Glutamatergic neuron (in vitro differentiated cells): ENCODE measurements around the gene IL21R. TPM values are rescaled to one million over a fixed set of nuclear protein-coding genes. Genes with fewer than 3 reads are reported as not detected.

Source experiments
- DNase-seq: peaks from one replicate; pipeline ENCODE4 v3.0.0; 2022
- H3K27ac Mint-ChIP-seq: one replicate; pipeline ENCODE4 v1.8.0; 2020; ENCODE audit warnings: mild to moderate bottlenecking, mixed read lengths, inconsistent platforms; ENCODE audit not compliant: unreplicated experiment
- H3K27me3 Mint-ChIP-seq: one replicate; pipeline ENCODE4 v1.8.0; 2020; ENCODE audit warnings: mild to moderate bottlenecking, moderate library complexity, mixed read lengths, inconsistent platforms; ENCODE audit not compliant: unreplicated experiment
- H3K36me3 Mint-ChIP-seq: one replicate; pipeline ENCODE4 v1.8.0; 2020; ENCODE audit warnings: mild to moderate bottlenecking, mixed read lengths, inconsistent platforms; ENCODE audit not compliant: unreplicated experiment
- H3K4me1 Mint-ChIP-seq: one replicate; pipeline ENCODE4 v1.8.0; 2020; ENCODE audit warnings: mild to moderate bottlenecking, low read depth, mixed read lengths, inconsistent platforms; ENCODE audit not compliant: unreplicated experiment
- H3K4me3 Mint-ChIP-seq: one replicate; pipeline ENCODE4 v1.8.0; 2020; ENCODE audit warnings: mild to moderate bottlenecking, mixed read lengths, inconsistent platforms; ENCODE audit not compliant: unreplicated experiment
- H3K9me3 Mint-ChIP-seq: one replicate; pipeline ENCODE4 v1.8.0; 2020; ENCODE audit warnings: mild to moderate bottlenecking, moderate library complexity, mixed read lengths, inconsistent platforms; ENCODE audit not compliant: unreplicated experiment
- total RNA-seq: library from RNA; stranded (reverse); fragmentation: NEBNext Ultra II Directional; extraction: Animal tissue kit (Norgen Biotek cat#: 25700); gene quantifications from one replicate; pipeline ENCODE4 v1.2.1, GENCODE V29; 2021; ENCODE audit not compliant: unreplicated experiment
- TF ChIP-seq, protein P1 (sequence below): fragments of 200-600 bp; sonication (generic); IDR thresholded peaks from one replicate; pipeline ENCODE4 v1.5.0; 2021; ENCODE audit not compliant: partially characterized antibody, unreplicated experiment

The IL21R gene
- total RNA-seq, 1 donor from 2014 or later = 0.86 TPM

DNA sequence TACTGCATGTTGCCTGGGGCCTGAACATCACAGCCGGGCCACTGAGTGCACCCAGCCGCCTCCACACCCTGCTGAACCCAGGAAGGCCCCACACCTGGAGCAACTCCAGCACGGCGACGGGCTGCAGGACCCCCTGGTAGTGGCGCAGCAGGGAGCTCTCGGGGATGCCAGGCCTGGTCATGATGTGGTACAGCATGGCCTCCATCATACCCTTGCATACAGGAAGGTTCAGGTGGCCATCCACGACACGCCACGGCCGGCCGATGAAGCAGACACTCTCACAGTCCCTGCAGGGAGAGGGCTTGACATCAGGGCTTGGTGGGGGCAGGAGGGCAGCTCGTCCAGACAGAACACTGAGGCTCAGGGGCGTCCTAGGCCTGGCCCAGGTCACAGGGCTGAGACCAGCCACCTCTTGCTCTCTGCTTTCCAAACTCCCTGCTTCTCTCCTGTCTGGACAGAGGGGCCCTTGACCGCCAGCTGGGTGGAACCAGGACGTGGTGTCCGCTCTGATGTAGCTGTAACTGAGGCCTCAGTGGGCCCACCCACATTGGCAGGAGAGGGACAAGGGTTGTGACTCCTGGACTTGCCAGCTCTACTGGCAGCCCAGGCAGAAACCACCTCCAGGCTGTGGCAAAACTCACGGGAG lies 60.3 kb downstream of the IL21R start:
- H3K36me3 Mint-ChIP-seq = no peaks in the 10 kb centered on the region
- H3K27ac Mint-ChIP-seq = no peak overlapping the region
- no peak overlapping the region for H3K4me3 Mint-ChIP-seq
- no peak for DNase-seq
- H3K4me1 Mint-ChIP-seq = no peaks in the 10 kb centered on the region
- H3K27me3 Mint-ChIP-seq = no peaks in the 10 kb centered on the region
- peaks cover 3% of the 10 kb centered on the region for H3K9me3 Mint-ChIP-seq
- TF ChIP-seq, protein P1, sequence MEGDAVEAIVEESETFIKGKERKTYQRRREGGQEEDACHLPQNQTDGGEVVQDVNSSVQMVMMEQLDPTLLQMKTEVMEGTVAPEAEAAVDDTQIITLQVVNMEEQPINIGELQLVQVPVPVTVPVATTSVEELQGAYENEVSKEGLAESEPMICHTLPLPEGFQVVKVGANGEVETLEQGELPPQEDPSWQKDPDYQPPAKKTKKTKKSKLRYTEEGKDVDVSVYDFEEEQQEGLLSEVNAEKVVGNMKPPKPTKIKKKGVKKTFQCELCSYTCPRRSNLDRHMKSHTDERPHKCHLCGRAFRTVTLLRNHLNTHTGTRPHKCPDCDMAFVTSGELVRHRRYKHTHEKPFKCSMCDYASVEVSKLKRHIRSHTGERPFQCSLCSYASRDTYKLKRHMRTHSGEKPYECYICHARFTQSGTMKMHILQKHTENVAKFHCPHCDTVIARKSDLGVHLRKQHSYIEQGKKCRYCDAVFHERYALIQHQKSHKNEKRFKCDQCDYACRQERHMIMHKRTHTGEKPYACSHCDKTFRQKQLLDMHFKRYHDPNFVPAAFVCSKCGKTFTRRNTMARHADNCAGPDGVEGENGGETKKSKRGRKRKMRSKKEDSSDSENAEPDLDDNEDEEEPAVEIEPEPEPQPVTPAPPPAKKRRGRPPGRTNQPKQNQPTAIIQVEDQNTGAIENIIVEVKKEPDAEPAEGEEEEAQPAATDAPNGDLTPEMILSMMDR = no peak

DNA sequence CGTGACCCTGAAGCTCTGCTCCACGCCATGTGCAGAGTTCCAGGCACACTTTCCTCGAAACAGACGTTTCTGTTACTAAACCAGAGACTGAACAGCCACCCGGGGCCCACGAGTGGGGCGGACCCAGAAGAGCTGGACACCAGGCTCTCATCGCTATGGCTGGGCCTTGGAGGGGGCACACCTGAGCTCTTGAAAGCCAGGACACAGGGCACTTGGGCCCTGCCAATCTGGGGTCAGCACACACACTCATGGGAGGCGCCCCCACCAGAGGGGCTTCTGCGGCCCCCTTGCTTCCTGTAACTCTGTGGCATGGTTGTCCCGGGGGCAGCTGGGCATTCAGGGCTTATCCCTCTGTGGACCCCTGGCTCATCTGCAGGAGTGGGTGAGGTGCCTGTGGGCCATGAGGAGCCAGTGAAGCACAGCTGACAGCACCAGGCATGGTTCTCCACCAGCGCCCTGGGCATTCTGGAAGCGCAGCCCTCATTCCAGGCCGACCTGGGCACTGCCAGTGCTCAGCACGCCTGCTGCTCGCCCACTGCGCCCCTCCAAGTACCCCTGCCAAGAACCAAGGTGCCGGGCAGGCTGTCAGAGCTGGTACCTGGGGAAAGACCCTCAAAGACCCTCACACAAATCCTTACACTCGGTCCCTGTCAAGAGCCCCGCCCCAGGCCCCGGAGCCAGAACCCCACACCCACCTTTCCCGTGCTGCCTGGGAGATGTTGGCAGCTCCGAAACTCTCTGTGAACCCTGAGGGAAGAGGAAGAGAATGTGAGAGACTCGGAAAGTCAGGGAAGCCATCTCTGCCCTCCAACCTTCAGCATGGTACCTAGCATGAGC lies 61.1 kb downstream of the IL21R start:
- Mint-ChIP-seq H3K36me3 (peaks cover 5% of the 10 kb centered on the region), H3K4me3 (no peak overlapping the region), H3K27ac (no peak overlapping the region)

DNA sequence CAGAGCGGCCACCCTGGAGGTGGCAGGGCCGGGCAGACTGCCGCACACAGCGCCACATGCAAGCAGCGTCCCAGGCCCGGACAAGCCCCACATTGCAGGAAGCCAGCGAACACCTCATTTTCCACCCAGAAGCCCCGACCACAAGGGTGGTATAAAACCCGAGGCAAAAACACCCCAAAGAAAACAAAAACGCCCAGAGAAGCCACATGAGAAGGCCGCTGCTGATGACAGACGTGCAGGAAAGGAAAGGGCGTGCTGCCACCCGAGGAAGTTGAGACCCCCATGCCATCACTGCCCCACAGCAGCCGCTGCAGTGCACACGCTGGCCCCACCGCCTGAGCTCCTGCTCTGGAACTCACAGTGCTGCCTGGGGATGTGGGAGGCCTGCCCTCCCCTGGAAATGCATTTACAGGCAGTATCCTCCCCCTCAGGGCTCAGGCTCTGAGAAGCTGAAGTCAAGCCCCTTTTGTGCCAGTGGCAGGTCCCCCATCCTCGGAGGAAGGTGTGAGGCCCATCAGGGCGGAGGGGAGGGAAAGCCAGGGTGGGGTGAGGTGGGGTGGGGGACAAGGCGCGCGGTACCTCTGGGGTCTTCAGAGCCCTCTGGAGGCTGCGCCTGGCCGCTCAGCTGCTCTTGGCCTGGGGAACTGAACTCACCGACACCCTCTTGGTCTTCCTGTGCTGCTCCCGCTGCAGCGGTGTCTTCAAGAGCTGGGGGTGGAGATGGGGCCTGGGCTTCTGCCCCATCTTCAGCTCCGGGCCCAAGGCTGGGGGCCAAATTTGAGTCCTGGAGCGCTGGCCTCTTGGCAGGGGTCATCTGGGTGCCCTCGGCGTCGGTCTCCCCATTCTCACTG lies 62.0 kb downstream of the IL21R start:
- Mint-ChIP-seq H3K36me3 (peaks cover 6% of the 10 kb centered on the region), H3K27me3 (no peaks in the 10 kb centered on the region), H3K4me1 (no peaks in the 10 kb centered on the region), H3K4me3 (no peak overlapping the region), H3K27ac (no peak overlapping the region), H3K9me3 (peaks cover 3% of the 10 kb centered on the region)
- TF ChIP-seq, protein P1 = no peak
- DNase-seq = no peak

More for the DNA sequence above, 61.1 kb downstream of the IL21R start:
- no peak for DNase-seq
- Mint-ChIP-seq H3K27me3 (no peaks in the 10 kb centered on the region), H3K4me1 (no peaks in the 10 kb centered on the region), H3K9me3 (peaks cover 3% of the 10 kb centered on the region)
- TF ChIP-seq, protein P1 = no peak

DNA sequence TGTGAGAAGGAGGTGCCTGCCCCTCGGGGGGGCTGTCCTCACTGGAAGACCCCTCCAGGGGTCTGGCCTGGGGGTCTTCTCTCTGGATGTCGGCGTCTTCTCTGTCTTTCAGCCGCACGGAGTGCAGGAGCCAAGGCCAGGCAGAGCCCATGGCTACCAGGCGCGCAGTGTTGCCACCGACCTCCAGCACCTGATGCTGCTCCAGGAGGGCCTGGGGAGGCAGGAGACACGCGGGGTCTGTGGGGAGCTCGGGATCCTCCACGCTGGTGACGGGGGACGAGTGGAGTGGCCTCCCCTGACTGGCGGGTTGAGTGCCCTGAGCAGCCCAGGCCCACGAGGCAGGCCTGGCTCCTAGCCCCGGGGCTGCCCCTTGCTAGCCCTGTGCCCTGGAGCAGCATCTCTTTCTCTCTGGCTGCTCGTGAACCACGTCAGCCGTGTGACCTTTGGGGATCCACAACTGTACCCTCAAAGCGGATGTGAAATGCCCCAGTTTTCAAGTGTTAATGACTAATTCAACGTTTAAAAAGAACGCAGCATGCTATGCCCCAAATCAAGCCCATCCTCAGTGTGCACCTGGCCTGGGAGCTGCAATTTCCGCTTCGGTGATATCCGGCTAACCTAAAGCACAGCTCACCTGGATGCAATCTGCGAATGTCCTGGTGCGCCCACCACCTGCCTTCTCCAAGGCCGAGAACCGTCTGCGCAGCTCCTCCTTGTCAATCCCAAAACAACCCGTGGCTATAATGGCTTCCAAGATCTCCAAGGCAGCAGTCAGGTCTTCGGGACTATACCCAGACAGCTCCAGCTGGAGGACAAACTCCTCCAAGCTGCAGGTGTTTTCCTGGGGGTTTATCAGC lies 62.9 kb downstream of the IL21R start:
- no peaks in the 10 kb centered on the region for H3K27me3 Mint-ChIP-seq
- DNase-seq = no peak
- TF ChIP-seq, protein P1 = no peak
- H3K4me1 Mint-ChIP-seq = no peaks in the 10 kb centered on the region
- H3K4me3 Mint-ChIP-seq = no peak overlapping the region
- H3K9me3 Mint-ChIP-seq = peaks cover 3% of the 10 kb centered on the region
- H3K27ac Mint-ChIP-seq = no peak overlapping the region
- H3K36me3 Mint-ChIP-seq = peaks cover 6% of the 10 kb centered on the region
